GM21360 (cell line): Measurements from ENCODE around the gene DNAJA4.

ENCODE experiments used
- ATAC-seq: cut with Tn5 transposase; IDR thresholded peaks from one replicate; pipeline ENCODE4 v1.9.1; 2021; ENCODE audit warnings: mild to moderate bottlenecking, moderate library complexity; ENCODE audit not compliant: unreplicated experiment

DNAJA4 gene

DNA sequence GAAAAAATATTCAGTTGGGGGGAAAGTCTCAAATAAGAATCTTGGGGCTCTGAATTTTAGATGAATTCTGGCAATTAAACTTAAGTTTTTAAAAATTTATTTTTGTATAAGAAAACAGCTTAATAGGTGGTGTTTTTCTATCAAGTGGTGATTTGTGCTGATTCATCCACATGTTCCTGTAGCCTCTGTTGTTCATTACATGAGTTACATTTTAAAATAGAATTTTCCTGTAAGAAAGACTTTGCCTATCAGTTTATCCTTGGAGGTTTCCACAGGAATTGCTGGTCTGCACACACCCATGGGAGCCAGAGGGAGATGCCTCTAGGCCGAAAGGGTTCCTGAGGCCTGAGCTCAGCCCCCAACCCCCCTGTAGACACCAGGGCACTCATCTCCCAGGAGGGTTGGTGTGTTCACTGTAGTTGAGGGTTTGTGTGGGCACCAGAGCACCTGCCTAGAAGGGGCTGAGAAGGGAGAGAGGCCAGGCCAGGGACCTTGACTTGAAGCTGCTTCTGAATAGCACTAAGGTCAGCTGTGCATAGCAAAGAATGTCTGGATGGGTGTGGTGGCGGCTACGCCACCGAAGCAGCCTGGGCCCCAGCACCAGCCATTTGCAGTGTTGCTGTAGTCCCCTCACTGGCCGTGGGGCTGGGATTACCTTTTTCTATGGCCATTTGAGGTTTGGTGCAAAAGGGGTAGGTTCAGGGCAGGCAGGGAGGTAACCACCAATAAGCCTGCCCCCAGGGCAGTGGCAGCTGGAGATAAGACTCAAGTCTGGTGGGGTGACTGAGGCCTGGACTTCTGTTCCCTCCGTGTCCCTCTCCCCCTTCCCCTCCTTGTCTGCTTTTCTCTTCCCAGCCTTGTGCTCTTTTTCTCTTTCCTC is 11.9 kb downstream of the DNAJA4 start:
- no peak for ATAC-seq

DNA sequence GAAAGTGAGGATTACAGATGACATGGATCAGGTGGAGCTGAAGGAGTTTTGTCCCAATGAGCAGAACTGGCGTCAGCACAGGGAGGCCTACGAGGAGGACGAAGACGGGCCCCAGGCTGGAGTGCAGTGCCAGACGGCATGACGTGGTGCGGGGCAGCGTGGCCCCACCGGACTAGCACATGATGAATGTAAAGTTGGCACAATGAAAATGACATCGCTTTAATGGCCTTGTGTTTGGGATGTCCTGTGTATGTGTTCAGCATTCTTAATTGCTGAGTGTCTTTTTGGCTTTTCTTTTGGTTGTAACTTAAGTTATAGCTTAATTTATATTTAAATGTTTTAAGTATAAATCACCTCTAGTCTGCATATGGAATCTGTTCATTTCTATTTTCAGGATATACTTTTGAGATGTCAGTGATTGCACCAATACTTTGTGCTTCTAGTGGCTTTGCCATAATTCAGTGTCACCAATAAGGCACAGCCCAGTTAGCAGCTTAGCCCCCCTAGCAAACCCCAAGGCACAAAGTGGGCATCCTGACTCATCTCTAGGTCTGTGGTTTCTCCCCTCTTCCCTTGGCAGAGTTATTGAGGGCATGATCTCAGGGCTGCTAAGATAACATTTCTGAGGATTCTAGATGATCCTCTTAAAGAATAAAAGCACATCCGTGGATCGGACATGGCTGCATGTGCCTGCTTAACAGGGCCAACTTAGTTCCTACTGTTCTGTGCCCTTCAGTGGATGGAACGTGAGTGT is 16.1 kb downstream of the DNAJA4 start:
- ATAC-seq, result no peak

DNA sequence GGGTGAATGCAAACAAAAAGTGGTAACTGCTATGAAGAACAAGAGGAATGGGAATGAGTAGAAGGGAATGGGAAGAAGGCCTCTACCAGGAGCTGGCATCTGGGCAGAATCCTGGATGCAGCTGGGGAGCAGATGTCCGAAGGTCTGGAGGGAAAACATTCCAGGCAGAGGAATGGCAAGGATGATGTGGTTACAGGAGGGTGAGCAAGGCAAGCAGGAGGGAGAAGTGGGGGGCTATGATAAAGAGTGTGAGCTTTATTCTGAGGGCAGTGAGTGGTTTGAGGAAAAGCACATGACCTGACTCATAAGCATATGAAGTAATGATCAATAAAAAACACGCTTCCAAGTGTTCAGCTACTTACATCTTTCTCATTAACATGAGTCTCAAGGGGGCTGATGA is 18.0 kb downstream of the DNAJA4 start:
- no peak for ATAC-seq

DNA sequence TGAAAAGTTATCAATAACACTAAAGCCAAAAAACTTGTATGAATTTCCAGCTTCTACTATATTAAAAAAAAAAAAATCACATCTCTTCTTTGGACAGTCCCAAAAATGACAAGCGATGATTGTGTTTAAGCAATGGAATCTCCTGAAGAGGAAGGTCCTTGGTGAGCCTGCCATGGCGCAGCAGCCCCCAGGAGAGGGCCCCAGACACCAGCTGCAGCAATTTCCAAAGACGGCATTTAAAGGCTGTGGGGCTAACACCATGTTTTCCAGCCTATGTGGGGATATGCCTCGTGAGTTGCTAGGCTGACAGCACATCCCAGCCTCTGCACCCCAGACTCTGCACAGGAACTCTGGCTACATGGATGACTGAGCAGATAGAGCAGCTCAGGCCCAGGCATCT is 20.4 kb downstream of the DNAJA4 start:
- ATAC-seq, result no peak

DNA sequence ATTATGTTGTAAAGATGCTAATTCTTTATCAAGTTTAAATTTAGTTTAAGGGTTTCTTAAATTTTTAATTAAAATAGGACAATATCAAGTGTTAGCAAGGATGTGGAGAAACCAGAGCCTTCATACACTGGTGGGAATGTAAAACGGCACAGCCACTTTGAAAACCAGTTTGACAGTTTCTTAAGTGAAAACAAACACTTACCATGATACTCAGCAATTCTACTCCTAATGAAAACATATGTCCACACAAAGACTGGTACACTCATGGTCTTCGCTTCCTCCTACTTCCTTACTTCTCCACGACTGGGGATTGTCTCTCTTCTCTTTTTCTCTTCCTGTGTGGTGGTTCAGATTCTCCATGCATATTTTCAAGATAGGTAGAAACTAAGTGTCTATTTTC is 25.9 kb downstream of the DNAJA4 start:
- ATAC-seq, result no peak

DNA sequence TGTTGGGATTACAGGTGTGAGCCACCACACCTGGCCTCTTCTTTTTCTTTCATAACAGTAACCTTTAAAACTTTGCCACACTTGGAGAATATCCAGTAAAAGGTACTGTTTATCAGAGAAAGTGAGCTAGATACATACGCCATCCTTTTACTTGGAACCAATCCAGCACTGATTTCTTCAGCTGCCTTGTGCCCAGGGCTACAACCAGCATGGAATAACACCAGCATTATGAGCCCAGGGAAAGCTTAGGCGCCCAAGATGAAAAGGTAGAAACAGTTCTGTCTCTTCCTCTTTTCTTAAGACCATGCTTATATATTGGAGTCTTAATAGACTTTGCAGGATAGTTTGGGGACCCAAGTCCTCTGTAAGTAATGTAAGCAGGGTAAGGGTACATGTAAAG is 26.7 kb downstream of the DNAJA4 start:
- ATAC-seq, result no peak

DNA sequence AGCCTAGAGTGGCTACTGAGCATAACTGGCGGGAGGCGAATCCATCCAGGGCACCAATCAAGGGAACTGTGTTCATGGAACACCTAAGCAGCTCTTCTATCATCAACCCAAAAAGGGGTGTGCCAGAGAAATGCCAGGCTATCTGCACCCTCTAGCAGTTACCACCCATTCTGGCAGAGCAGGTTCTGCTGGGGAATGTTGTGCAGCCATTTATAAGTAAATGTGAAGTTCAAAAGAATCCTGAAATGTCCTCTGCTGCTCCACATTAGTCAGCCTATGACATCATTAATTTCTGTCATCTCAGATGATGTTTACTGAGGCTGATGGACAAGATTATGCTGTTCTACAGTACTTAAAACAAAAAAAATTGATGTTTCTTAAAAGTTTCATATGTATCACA is 27.3 kb downstream of the DNAJA4 start:
- ATAC-seq, result no peak

DNA sequence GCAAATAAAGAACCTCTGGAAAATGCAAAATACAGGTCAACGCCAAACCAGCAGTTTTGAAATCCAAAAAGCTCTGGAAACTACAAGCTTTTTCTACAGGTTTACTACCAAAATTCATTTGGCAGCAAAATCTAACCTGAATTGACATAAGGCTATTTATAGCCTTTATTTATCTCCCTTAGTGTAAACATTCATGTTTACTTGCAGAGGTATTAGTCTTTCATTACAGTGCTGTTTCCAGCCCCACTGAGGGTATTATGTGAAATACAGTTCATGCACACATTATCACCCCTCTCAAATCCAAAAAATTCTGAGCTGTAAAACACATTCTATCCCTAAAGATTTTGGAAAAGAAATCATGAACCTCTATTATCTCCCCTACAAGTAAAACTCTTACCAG is 27.9 kb downstream of the DNAJA4 start:
- no peak for ATAC-seq

DNA sequence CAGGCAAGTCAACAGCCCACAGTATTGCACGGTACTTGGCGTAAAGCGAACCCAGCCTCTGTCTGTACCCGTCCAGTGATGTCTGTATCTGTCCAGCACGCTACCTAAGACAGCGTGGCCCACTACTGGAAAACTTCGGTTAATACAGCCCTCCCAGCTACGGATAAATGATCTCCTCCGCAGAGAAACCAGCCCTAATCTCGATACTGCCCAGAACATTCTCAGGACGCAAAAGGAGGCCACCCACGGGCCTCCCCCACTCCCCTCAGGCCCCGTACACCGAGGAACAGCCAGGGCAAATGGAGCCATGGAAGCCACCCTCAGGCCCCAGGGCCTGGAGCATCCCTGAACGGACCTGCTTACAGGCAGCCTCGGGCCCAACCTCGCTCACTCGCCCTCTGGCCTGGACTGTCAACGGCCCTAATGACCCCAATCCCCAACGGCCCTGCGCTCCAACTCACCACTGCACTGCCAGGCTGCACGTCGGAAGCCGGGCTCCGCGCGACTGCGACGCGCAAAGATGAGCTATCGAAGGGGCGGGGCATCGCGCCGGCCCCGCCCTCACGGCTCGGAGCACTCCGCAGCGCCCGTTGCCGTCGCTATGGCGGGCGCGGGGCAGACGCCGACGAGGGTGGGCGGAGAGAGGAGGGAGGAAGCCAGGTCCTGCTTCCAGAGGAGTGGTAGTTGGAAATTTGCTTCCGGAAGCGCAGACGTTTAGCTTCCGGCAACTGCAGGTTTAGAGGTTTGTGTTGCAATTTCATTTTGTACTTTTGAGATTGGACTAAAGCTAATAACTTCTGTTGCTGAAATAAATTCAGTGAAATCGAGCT is 35.0 kb downstream of the DNAJA4 start, which contains the start of gene SKIC8:
Gene SKIC8 (minus strand): TSS at position 509 of the 830 bp plus-strand sequence. CDS start 3,923 bp downstream, outside the sequence.
- peak; percentile 73 for ATAC-seq

DNA sequence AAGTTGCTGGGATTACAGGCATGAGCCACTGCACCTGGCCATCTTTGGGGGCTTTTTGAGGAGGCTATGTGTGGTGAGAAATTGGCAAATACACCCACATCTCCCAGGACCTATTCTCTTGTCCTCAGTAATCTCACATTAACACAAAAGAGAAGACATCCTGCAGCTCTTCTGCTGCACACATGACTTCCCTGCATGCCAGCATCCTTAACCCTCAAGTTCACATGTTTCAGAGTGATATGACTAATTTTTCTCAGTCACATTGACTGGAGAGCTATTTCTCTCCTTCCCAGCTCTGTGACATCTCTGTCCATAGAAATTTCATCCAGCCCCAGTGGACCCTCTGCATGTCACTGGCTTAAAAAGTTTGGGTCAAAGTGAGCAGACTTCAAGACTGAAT is 37.0 kb downstream of the DNAJA4 start:
- no peak for ATAC-seq

DNA sequence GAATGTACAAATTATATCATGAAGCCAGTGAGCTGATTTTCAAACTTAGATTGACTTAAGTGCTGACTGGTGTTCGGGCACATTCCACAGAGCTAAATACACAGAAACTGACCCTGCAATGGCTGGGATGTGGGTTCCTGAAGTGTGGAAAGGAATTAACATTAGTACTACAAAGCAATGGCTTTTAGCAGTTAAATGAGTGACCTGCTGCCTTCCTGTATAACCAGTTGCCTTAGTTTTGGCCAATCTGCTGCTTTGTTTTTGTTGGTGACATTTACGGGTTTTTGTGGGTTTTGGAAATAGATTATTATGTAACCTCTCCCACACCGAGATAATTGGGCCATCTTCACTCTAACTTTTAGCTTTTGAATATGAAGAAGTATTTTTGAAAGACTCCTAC is 37.5 kb downstream of the DNAJA4 start:
- ATAC-seq, result no peak

DNA sequence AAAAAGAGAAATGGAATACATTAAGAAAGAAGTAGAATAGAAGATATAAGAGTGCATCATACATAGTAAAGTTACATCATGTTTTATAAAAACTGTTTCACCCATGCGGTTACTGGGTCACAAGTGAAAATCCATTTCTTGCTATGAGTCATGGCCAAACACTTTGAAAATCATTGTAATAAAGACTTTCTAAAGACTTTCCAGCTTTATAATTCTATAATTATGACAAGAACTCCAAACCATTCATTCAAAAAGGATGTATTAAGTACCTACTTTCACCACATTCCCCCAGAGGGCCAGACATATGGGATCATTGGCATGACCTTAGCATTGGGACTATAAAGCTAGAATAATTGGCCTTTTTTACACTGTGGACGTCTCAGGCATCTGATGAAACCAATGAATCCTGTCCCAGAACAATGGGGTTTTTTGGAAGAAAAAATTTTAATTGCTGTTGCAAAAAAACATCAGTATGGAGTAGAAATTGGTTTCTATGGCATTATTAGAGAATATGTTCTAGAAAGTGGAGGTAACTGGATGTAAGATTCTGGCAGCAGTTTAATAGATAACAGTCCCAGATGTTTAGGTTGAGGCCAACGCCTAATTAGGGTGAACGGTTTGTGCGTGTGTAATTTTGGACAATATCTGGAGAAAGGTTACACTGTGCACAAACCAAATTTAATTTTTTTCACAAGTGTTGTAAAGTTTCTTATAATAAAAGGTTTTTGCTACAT is 38.4 kb downstream of the DNAJA4 start:
- no peak for ATAC-seq

DNA sequence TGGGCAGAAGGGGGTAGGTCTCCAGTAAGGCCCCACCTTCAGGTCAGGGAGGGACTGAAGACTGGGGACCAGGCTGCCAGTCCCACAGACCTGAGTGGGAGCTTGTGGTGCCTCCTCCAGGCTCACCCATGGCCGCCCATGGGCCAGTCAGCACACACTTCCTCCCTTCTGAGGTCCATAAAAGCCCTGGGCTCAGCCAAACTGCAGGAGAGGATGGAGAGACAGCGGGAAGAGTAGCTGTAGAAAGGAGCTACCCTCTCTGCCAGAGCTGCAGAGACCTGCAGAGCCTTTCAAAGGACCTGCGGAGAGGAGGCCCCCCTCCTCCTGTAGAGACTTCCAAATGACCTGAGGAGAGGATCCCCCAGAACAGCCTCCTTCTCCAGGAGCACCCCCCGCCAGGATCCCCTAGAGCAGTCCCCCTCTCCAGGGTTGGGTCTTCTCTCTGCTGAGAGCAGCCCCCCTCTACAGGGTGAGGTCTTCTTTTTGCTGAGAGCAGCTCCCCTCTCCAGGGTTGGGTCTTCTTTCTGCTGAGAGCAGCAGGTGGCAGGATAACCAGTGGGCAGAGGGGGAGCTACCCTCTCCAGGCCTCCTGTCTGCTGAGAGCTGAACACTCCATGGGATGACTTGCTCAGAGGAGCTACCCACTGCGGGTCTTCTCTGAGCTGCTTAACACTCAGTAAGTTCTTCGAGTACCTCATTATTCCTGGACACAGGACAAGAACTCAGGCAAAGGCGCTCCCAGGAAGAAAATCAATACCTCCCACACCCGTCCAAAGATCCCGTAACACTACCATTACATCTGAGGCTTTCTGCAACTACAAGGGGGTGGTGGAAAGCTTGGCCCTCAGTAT is 40.1 kb downstream of the DNAJA4 start:
- no peak for ATAC-seq

DNA sequence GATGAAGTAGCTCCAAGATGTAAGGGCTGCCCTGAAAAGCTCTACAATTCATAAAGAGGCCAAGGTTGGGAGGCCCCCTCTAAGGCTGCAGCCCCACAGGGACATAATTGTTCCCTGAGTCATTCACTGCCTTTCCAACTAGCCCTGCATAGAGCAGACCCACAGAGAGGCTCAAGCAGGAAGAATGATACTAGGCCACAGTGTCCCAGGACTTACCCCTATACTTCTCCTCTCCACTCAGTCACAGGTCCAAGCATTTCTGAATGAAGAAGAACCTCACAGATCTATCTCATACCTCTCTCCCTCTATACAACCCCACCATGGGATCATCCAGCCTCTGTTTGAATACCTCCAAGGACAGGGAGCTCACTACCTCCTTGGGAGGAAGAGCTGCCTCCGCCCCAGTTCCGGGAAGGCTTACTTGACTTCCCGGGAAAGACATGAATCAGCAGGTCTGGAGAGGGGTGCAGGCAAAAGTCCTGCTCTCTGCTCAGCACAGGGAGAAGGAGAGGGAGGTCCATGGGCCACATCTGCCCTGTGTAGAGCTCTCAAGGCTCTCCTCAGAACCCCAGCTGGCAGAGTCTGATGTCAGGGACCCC is 41.9 kb downstream of the DNAJA4 start:
- ATAC-seq, result no peak

DNA sequence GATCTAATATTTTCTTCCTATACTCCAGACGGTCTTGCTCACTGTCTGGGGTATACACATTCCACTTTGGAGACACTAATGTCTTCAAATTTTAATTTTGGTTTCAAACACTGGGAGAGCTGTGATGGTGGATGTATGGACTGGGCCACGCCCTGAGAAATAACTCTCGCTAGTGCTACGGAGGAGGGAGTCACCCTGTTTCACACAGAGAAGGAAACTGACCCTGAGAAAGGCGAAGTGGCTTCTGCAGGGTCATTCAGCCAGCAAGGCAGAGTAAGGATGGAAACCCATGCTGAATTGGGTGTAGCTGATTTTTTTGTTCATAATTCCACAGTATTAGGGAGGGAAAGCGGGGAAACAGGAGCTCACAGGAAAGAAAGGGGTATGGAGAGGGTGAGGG is 43.6 kb downstream of the DNAJA4 start:
- ATAC-seq, result no peak

DNA sequence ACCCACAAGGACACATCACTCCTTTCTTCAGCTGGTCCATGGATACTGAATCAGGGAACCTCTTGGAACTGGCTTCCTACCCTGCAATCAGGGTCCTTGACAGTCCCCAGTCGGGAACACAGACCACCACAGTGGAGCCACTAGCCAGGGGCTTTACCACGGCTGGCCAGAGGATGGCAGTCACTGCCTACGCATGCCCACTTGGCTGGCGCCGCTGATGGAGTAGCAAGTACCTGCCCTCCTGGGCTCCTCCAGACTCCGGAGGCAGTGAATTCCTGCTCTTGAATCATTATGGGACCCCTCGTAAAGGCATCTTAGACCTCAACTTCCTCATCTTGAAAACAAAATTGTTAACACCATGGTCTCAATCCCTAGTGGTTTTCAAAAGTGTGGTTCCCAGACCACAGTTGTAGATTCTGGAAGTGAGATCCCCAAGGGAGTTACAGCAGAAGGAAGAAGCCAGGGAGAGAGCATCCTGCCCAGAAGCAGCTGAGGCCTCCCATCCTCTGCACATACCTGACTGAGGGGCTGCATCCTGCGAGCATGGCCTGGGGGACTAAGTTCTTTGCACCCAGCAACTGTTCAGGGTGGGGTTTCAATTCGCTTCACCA is 44.2 kb downstream of the DNAJA4 start:
- no peak for ATAC-seq

DNA sequence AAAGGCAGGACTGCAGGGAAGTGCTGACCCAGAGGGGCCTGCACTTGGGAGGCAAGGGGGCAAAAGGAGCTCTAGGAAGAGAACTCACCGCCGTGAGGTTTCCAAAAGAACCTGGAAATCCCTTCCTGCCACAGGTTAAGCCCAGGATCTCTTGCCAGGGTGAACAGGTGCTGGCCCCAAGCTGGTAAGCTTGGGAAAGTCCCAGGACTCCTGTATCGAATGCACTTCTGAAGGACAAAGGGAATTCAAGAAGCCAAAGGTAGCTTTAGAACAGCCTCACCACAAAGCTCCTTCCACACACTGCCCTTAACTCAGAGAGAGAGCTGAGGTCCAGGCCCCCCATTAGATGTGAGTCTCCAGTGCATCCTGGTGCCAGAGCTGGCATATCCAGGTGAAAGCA is 46.9 kb downstream of the DNAJA4 start:
- no peak for ATAC-seq

DNA sequence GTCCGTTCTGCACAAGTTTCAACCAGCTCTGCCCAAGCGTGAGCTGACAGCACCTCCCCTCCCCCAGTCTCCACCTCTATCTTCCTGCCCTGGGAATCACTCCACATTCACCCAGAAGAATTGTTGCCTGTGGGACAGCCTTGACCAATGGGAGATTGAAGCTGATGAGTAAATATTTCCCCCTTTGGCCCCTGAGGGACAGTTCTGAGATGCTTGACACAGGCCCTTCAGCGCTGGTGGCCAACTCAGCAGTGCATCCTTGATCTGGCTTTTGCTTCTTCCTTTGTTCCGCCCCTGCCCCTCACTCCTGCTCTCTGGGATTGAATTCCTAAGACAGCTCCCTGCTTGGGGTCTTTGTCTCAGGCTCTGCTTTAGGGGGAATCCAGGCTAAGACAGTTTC is 48.2 kb downstream of the DNAJA4 start:
- ATAC-seq, result no peak

DNA sequence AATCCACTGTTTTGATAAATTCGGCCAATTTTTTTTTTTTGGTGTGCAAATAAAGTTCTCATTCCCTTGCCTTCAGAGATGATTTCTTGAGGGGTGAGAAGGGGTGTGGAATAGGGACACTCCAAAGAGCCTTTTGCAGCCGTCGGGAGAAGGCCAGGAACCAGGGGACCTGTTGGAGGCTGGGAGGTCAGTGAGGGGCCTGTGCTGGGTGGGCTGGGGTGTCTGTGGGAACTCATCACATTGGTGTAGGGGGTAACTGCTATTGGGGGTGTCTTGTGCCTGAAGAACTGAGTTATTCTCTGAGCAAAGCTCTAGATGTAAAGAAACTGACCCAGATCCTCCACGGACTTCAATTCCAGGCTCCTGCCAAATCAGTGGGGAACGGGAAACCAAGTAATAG is 48.6 kb downstream of the DNAJA4 start:
- ATAC-seq, result no peak
